SH-SY5Y (cell line): Measurements from ENCODE around the gene TFDP3.

Experiments used
- GATA2 ChIP-seq: IDR thresholded peaks from 2 replicates; pipeline ENCODE4 v1.6.1; 2011; ENCODE audit warnings: mild to moderate bottlenecking, low read depth, low read length
- GATA3 ChIP-seq: IDR thresholded peaks from 2 replicates; pipeline ENCODE4 v1.6.1; 2011; ENCODE audit warnings: low read depth, mild to moderate bottlenecking, low read length, moderate library complexity

The TFDP3 gene

GRCh38 chrX:133218329-133218728, at the start of gene TFDP3:
TSS of gene TFDP3 (minus strand) at chrX:133218354. CDS start at chrX:133218259, 95 bp downstream.
- TF ChIP-seq GATA3 = no peak
- TF ChIP-seq GATA2 = no peak

DNA sequence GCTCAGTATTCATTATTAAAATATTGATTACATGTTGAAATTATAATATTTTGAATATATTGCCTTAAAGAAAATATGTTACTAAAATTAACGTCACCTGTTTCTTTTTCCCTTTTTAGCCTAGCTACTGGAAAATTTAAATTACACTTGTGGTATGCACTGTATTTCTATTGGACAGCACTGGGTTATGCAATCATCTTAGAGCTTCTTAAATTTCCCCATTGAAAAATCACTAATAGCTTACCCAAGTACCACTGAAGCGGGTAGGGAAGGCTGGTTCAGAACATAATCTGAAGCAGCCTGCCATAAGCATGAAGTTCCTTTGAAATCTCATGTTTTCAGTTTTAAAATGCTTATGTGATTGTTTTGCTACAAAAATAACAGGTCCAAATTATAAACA, 49.5 kb upstream of the TFDP3 start:
- TF ChIP-seq GATA3 (no peak), GATA2 (no peak)

- TF ChIP-seq GATA2 (no peak), GATA3 (no peak)
Observed at GRCh38 chrX:133265331-133265730, 47.2 kb upstream of the TFDP3 start.

GRCh38 chrX:133258481-133258880, 40.3 kb upstream of the TFDP3 start:
- TF ChIP-seq GATA3 = no peak
- no peak for TF ChIP-seq GATA2

DNA sequence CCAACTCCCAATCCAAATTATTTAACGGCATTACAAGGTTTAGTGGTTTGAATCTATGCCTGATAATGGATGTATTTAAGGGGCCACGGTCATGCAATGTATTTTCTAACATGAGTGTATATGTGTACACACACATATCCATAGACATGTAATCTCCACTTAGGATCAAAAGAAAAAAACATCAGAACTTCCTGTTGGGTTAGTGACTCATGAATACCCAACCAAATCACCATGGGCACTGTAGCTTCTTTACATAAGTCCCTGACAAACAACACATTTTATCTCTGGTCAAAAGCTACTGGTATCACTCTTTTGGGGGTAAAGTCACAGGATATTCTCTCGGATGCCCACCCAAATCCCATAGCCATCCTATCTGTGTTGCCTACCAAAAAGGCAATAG, 36.5 kb upstream of the TFDP3 start:
- TF ChIP-seq GATA3 (no peak), GATA2 (no peak)

DNA sequence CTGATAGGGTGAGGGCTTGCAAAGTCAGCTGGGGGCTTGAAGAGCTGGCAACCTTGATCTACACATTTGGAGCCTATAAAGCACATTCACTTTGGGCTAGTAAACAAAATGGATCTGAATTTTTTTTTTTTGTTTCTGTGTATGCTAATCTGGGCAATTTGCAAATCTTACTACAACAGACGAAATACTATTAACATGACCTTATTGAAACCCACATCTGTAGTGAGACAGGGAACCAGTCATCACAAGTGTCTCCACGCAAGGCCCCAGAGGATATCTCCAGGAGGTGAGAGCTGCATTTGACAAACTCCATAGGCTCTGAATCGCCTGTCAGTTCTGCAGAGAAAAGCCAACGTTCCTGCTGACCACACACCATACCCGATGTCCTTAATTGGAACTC, 33.0 kb upstream of the TFDP3 start:
- no peak for TF ChIP-seq GATA2
- no peak for TF ChIP-seq GATA3

DNA sequence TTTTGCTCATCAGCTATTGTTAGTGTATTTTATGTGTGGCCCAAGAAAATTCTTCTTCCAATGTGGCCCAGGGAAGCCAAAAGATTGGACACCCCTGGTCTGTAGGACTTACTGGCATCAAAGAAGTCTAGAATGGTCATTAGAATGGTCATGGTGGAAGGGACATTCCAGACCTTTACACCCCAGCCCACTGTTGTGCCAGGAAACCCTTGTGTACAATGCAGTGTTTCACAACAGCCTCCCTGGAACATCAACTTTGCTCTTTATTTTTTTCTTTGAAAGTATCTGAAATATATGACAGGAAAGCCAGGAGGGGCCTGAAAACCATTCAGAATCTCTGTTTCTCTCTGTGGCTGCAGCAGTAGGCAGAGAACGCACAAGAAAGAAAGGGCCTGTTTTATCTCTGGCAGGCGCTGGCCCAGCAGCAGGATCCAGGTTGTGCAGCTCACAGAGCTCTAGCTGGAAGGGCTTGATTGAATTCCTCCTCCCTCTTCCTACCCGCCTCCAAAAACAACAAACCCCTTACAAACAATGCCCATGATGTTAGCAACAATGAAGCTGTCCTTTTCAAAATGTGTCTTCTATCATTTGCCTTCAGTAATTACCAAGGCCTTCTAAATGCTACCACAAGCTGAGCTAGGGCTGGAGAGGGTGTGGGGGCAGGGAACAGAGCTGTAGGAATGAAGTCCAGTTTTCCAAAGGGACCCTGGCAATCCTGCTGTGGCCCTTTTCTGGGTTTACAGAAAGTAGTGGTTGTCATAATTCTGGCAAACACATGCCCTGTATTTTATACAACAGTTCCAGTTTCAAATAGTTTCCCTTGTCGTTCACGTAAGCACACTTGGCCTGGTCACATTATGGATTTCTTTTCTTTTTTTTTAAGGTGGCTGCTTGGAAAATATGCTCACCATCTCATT, 32.3 kb upstream of the TFDP3 start:
- TF ChIP-seq GATA3 (no peak), GATA2 (no peak)

GRCh38 chrX:133249266-133250058, 31.3 kb upstream of the TFDP3 start:
- no peak for TF ChIP-seq GATA2
- TF ChIP-seq GATA3 = no peak

DNA sequence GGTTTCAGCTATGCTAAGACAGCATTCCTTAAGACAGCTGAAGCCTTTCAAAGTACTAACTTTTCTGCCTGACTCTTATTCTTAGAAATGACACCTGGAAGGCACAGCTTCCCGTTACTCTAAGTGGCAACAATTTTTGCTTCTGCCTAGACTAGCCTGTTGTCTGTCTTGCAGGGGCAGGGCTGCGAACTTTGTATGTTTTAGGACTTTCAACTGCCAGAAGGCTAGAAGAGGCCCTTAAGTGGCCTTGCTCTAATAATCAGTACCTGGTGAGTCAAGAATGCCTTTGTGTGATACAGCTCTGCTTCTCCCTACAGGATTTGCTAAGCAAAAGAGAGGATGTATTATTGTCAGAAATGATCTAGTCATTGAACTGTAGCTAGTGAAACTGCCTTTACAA, 30.0 kb upstream of the TFDP3 start:
- no peak for TF ChIP-seq GATA2

GRCh38 chrX:133246921-133247320, 28.8 kb upstream of the TFDP3 start:
- TF ChIP-seq GATA2 (no peak), GATA3 (no peak)

DNA sequence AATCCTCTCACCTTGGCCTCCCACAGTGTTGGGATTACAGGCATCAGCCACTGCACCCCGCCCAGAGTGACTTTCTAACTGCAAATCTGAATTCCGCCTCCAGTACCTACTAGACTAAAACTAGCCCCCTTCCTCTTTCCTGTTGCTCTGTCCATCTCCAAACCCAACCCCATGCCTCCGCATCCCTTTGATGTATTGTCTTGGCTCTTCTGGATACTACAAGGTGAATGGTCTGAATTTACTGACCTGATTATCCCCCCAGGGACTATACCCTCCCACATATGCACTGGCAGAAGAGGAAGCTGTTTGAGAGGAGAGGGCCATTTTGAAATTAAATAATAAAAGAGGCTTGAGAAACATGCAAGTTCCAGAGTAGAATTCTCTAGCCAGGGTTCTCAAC, 17.7 kb upstream of the TFDP3 start:
- TF ChIP-seq GATA3 (no peak), GATA2 (no peak)

- TF ChIP-seq GATA2 (no peak), GATA3 (no peak)
Observed at GRCh38 chrX:133232331-133232730, 14.2 kb upstream of the TFDP3 start.

DNA sequence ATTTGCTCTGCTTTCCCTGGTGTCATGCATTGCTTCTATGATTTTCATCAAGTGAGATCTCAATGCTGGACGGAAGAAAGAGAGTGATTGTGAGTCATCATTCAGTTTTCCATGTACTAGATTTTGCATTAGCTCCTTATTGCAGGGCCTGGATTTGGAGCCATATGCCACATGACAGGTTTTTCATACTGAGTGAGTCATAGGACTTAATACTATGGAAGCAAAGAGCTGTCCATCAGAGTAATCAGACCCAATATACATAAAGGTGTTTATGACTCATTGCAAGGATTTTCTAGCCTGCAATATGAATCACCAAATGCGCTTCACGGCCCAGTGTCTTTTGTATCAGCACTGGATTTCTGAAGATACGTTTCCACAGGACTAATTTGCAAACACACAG, 11.2 kb upstream of the TFDP3 start:
- TF ChIP-seq GATA3 (no peak), GATA2 (no peak)

DNA sequence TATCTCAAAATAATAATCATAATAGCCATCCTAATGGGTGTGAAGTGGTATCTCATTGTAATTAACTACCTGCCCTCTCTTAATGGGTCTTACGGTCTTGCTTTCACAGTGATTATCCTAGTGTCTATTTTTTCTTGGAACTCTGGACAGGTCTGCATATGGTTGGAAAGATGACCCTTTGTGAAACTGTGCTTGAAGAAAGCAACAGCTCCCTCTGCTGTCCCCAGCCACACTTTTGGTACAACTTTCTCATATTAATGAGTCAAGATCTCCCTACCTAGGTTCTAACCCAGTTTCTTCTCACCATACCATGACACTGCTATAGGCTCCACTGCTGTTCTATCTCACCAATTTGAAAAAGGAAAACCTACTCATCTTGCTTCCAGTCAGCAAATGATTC, 2.4 kb downstream of the TFDP3 start:
- TF ChIP-seq GATA2 (no peak), GATA3 (no peak)

DNA sequence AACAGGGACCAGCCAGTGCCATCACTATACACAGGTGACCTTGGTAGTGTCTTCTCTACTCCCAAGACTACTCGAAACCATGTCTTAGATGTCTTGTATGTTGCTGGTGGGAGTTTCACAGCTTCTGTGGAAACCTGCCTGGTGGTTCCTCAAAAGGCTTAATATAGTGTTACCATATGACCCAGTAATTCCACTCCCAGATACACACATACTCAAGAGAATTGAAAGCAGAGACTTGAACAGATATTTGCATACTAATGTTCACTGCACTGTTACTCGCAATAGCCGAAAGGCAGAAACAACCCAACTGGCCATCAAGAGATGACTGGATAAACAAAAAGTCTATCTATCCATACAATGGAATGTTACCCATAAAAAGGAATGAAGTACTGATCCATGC, 3.1 kb downstream of the TFDP3 start:
- TF ChIP-seq GATA3 = no peak
- TF ChIP-seq GATA2 = no peak

DNA sequence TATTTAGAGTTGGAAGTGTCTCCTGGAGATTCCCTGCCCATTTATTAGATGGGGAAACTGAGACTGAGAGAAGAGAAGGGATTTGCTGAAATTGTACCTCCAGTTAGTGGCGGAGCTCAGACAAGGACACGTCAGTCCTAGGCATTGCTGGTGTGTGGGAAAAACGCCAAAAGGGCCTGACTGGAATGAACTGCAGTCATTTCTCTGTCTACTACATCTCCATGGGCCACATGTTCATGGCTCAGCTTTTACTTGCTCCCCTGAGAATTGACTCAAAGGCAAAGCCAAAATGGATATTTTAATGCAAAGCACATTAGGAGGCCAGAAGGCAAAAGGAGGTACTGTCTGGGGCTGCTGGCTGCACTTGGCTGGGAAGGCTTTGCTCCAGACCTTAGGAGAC, 3.9 kb downstream of the TFDP3 start:
- TF ChIP-seq GATA2 (no peak), GATA3 (no peak)
